ENCODE results near the gene MCTP1.

The MCTP1 gene

GRCh38 chr5:95044096-95044495 is 240.8 kb downstream of the MCTP1 start:
- H3K4me2 ChIP-seq (ENCODE audit: low read length) = no peak overlapping the region
- no peaks in the 10 kb centered on the region for H3K27me3 ChIP-seq (ENCODE audit: control insufficient read depth, insufficient read depth, low read length)
- H3K9ac ChIP-seq (ENCODE audit: low read depth, low read length) = no peak overlapping the region
- no peaks in the 10 kb centered on the region for H3K36me3 ChIP-seq (ENCODE audit: insufficient read depth, low read length)
- no peaks in the 10 kb centered on the region for H3K9me3 ChIP-seq (replicated peaks; ENCODE audit: low read length)
- peaks cover 12% of the 10 kb centered on the region for H3K4me1 ChIP-seq (ENCODE audit: control insufficient read depth, insufficient read depth, low read length)
- H3K4me3 ChIP-seq (ENCODE audit: low read length) = no peak overlapping the region

DNA sequence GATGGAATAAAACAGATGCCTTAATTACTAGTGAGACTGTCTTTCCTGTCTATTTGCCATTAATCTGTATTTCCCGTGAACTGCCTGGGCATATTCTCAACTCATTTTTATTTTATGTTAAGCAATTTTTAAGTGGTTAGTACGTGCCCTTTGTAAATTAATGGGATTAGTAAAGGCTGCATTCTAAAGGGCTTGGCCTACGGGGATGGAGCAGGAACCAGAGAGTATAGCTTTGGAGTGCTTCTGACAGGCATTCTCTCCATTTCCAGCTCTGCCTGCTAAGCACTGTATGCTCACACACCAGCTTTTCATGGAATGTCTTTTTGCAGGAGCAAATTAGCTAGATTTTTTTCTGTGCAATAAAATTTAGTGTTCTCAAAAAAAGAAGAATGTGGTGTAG is 241.2 kb downstream of the MCTP1 start:
- no peaks in the 10 kb centered on the region for H3K36me3 ChIP-seq (ENCODE audit: insufficient read depth, low read length)
- no peaks in the 10 kb centered on the region for H3K9me3 ChIP-seq (replicated peaks; ENCODE audit: low read length)
- no peak overlapping the region for H3K9ac ChIP-seq (ENCODE audit: low read depth, low read length)
- no peak overlapping the region for H3K4me2 ChIP-seq (ENCODE audit: low read length)
- H3K4me1 ChIP-seq (ENCODE audit: control insufficient read depth, insufficient read depth, low read length) = peaks cover 12% of the 10 kb centered on the region
- no peaks in the 10 kb centered on the region for H3K27me3 ChIP-seq (ENCODE audit: control insufficient read depth, insufficient read depth, low read length)
- no peak overlapping the region for H3K4me3 ChIP-seq (ENCODE audit: low read length)

DNA sequence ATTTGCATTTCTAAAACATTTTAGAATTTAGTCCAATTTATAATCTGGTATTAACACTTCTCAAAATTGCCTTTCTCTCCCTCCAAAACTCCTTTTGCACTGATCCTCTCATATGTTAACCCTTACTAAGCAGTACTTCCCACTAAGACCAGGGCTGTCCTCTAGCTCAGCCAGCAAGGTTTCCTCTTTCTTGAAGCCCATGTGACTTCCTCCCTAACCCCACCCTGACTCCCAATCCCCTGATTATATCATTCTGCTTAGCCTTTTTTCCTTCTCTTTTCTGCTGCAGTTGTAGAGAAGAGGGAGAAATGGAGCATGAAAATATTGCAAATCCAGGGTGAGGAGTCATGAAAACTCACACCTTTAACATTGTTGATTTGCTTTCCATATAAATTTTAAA is 241.7 kb downstream of the MCTP1 start:
- Histone ChIP-seq H3K4me1 (ENCODE audit: control insufficient read depth, insufficient read depth, low read length) (peaks cover 12% of the 10 kb centered on the region), H3K27me3 (ENCODE audit: control insufficient read depth, insufficient read depth, low read length) (no peaks in the 10 kb centered on the region), H3K36me3 (ENCODE audit: insufficient read depth, low read length) (no peaks in the 10 kb centered on the region), H3K9me3 (replicated peaks; ENCODE audit: low read length) (no peaks in the 10 kb centered on the region), H3K4me2 (ENCODE audit: low read length) (no peak overlapping the region), H3K9ac (ENCODE audit: low read depth, low read length) (no peak overlapping the region), H3K4me3 (ENCODE audit: low read length) (no peak overlapping the region)

DNA sequence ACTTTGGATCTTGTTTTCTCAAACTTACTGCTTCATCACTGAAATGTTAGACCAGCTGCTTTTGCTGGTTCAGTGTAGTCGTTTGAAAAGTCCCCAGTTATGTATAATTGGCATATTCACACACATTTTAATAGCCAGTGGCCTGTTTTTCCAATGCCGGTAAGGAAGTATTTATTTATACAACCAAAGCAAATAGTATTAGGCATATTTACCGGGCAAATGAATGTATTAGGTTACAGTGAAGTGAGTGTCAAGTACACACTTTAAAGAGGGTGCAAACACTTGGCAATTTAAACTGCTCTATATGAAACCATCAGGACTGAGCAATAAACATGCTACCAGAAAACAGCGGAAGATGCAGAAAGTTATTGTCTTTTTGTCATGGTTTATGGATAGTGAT is 242.9 kb downstream of the MCTP1 start:
- H3K9ac ChIP-seq (ENCODE audit: low read depth, low read length) = no peak overlapping the region
- no peak overlapping the region for H3K4me2 ChIP-seq (ENCODE audit: low read length)
- H3K9me3 ChIP-seq (replicated peaks; ENCODE audit: low read length) = no peaks in the 10 kb centered on the region
- no peaks in the 10 kb centered on the region for H3K27me3 ChIP-seq (ENCODE audit: control insufficient read depth, insufficient read depth, low read length)
- H3K4me3 ChIP-seq (ENCODE audit: low read length) = no peak overlapping the region
- H3K4me1 ChIP-seq (ENCODE audit: control insufficient read depth, insufficient read depth, low read length) = peaks cover 12% of the 10 kb centered on the region
- no peaks in the 10 kb centered on the region for H3K36me3 ChIP-seq (ENCODE audit: insufficient read depth, low read length)

- H3K27me3 ChIP-seq (ENCODE audit: control insufficient read depth, insufficient read depth, low read length) = no peaks in the 10 kb centered on the region
- no peak overlapping the region for H3K4me3 ChIP-seq (ENCODE audit: low read length)
- peaks cover 19% of the 10 kb centered on the region for H3K4me1 ChIP-seq (ENCODE audit: control insufficient read depth, insufficient read depth, low read length)
- H3K4me2 ChIP-seq (ENCODE audit: low read length) = peak overlapping the region; percentile 62
- peak overlapping the region; percentile 37 for H3K9ac ChIP-seq (ENCODE audit: low read depth, low read length)
- H3K9me3 ChIP-seq (replicated peaks; ENCODE audit: low read length) = no peaks in the 10 kb centered on the region
- no peaks in the 10 kb centered on the region for H3K36me3 ChIP-seq (ENCODE audit: insufficient read depth, low read length)
These were observed 248.8 kb downstream of the MCTP1 start for GRCh38 chr5:95035891-95036685.

DNA sequence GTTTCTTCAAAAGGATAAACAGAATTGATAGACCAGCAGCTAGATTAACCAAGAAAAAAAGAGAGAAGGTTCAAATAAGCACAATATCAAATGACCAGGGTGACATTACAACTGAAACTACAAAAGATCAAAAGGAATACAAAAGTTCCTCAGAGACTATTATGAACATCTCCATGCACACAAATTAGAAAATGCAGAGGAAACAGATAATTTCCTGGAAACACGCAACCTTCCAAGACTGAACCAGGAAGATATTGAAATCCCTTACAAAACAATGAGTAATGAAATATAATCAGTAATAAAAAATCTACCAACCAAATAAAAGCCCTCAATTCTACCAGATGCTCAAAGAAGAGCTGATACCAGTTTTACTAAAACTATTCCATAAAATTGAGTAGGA is 252.1 kb downstream of the MCTP1 start:
- Histone ChIP-seq H3K9ac (ENCODE audit: low read depth, low read length) (no peak overlapping the region), H3K4me3 (ENCODE audit: low read length) (no peak overlapping the region), H3K36me3 (ENCODE audit: insufficient read depth, low read length) (no peaks in the 10 kb centered on the region), H3K4me1 (ENCODE audit: control insufficient read depth, insufficient read depth, low read length) (peaks cover 34% of the 10 kb centered on the region), H3K4me2 (ENCODE audit: low read length) (no peak overlapping the region), H3K27me3 (ENCODE audit: control insufficient read depth, insufficient read depth, low read length) (no peaks in the 10 kb centered on the region), H3K9me3 (replicated peaks; ENCODE audit: low read length) (no peaks in the 10 kb centered on the region)

DNA sequence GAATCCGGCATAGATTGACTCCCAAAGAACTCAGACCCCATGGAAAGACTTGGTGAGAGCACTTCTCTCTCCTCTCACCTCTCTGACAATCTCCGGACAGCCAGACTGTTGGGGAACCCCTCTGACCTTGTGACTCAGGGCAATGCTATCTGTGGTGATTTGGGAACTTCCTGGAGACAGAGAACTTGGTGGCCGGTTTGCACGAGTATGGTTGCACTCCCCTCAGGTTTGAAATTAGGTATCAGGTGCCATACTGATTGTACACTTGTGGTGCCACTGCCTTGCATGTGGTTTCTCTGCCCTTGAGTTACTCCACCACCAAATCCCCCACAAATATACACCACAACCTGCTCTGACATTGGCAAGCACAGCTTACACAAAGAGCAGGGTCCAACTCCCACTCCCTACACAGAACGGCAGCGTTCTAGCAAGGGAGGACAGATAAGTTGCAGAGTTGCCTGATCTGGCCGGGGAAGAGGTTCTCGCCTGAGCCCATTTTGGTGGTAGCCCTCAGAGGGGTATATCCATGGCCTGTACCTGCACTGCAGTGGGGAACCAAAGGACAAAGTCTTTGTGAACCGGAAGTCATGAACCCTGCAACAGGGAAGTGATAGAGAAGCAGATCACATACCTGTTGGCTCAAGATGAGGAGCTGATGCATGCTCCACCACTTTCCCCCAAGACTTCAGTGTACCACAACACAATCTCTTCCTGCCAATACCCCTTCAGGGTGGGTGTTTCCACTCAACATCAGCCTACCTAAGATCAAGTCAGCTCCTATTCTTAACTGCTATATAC is 255.1 kb downstream of the MCTP1 start:
- no peaks in the 10 kb centered on the region for H3K27me3 ChIP-seq (ENCODE audit: control insufficient read depth, insufficient read depth, low read length)
- H3K4me2 ChIP-seq (ENCODE audit: low read length) = no peak overlapping the region
- H3K4me1 ChIP-seq (ENCODE audit: control insufficient read depth, insufficient read depth, low read length) = peaks cover 24% of the 10 kb centered on the region
- H3K9me3 ChIP-seq (replicated peaks; ENCODE audit: low read length) = no peaks in the 10 kb centered on the region
- H3K9ac ChIP-seq (ENCODE audit: low read depth, low read length) = no peak overlapping the region
- no peak overlapping the region for H3K4me3 ChIP-seq (ENCODE audit: low read length)
- H3K36me3 ChIP-seq (ENCODE audit: insufficient read depth, low read length) = no peaks in the 10 kb centered on the region

DNA sequence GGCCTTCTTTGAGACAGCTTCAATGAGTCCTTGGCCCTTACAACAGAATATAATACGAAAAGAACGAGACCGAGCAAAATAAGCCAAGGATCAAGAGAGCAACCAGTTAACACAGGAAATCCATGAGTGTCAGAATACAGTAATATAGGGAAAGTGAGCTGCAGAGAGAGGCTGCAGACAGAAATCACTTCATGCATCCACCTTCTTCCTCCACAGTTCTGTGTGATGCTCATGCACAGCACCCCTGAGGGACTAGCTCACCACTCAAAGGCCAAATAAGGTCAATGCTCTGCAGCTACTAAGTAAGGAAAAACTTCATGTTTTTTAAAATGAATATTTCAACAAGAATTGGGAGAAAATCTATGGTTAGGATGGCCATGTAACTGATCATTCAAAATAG is 257.1 kb downstream of the MCTP1 start:
- Histone ChIP-seq H3K27me3 (ENCODE audit: control insufficient read depth, insufficient read depth, low read length) (no peaks in the 10 kb centered on the region), H3K4me2 (ENCODE audit: low read length) (no peak overlapping the region), H3K36me3 (ENCODE audit: insufficient read depth, low read length) (no peaks in the 10 kb centered on the region), H3K9me3 (replicated peaks; ENCODE audit: low read length) (no peaks in the 10 kb centered on the region), H3K4me1 (ENCODE audit: control insufficient read depth, insufficient read depth, low read length) (peaks cover 35% of the 10 kb centered on the region), H3K4me3 (ENCODE audit: low read length) (no peak overlapping the region), H3K9ac (ENCODE audit: low read depth, low read length) (no peak overlapping the region)

GRCh38 chr5:95027151-95027721 is 257.7 kb downstream of the MCTP1 start:
- no peak overlapping the region for H3K9ac ChIP-seq (ENCODE audit: low read depth, low read length)

GRCh38 chr5:95026718-95027117 is 258.2 kb downstream of the MCTP1 start:
- Histone ChIP-seq H3K4me1 (ENCODE audit: control insufficient read depth, insufficient read depth, low read length) (peaks cover 36% of the 10 kb centered on the region), H3K4me3 (ENCODE audit: low read length) (no peak overlapping the region), H3K9ac (ENCODE audit: low read depth, low read length) (no peak overlapping the region)

More at GRCh38 chr5:95027151-95027721, 257.7 kb downstream of the MCTP1 start:
- no peaks in the 10 kb centered on the region for H3K36me3 ChIP-seq (ENCODE audit: insufficient read depth, low read length)
- no peak overlapping the region for H3K4me3 ChIP-seq (ENCODE audit: low read length)
- H3K9me3 ChIP-seq (replicated peaks; ENCODE audit: low read length) = no peaks in the 10 kb centered on the region
- peaks cover 36% of the 10 kb centered on the region for H3K4me1 ChIP-seq (ENCODE audit: control insufficient read depth, insufficient read depth, low read length)
- H3K27me3 ChIP-seq (ENCODE audit: control insufficient read depth, insufficient read depth, low read length) = no peaks in the 10 kb centered on the region
- no peak overlapping the region for H3K4me2 ChIP-seq (ENCODE audit: low read length)

GRCh38 chr5:95022967-95023695 is 261.8 kb downstream of the MCTP1 start:
- Histone ChIP-seq H3K4me3 (ENCODE audit: low read length) (no peak overlapping the region), H3K9me3 (replicated peaks; ENCODE audit: low read length) (no peaks in the 10 kb centered on the region), H3K4me2 (ENCODE audit: low read length) (no peak overlapping the region), H3K27me3 (ENCODE audit: control insufficient read depth, insufficient read depth, low read length) (no peaks in the 10 kb centered on the region), H3K9ac (ENCODE audit: low read depth, low read length) (no peak overlapping the region), H3K4me1 (ENCODE audit: control insufficient read depth, insufficient read depth, low read length) (peaks cover 25% of the 10 kb centered on the region), H3K36me3 (ENCODE audit: insufficient read depth, low read length) (no peaks in the 10 kb centered on the region)

More at GRCh38 chr5:95026718-95027117, 258.2 kb downstream of the MCTP1 start:
- no peaks in the 10 kb centered on the region for H3K27me3 ChIP-seq (ENCODE audit: control insufficient read depth, insufficient read depth, low read length)
- no peaks in the 10 kb centered on the region for H3K9me3 ChIP-seq (replicated peaks; ENCODE audit: low read length)
- no peak overlapping the region for H3K4me2 ChIP-seq (ENCODE audit: low read length)
- H3K36me3 ChIP-seq (ENCODE audit: insufficient read depth, low read length) = no peaks in the 10 kb centered on the region
